HCT116 (cell line): ENCODE measurements around the gene SBF2. TPM values are rescaled to one million over a fixed set of nuclear protein-coding genes. Genes with fewer than 3 reads are reported as not detected.

Experiments used
- ATAC-seq: fragments of 200-7000 bp; cut with Tn5 transposase; 2 replicates; pipeline ENCODE4 v1.9.1; 2020; ENCODE audit warnings: mild to moderate bottlenecking, moderate library complexity
- BruUV-seq: library from RNA; stranded (reverse); fragments of 400-500 nt; replicated peaks from 2 replicates; lab custom pipeline; 2021; lab: Mats Ljungman, UMichigan
- CTCF ChIA-PET: fragments of 300-600 bp; sonication (Branson Sonifier 250); formaldehyde crosslinking; loops from one replicate; lab custom pipeline; 2021; ENCODE audit warnings: antibody characterized with exemption; lab: Charles Lee
- POLR2A ChIA-PET: fragments of 300-600, 350-600 bp; sonication (Branson Sonifier 250); formaldehyde crosslinking; loops from one replicate; lab custom pipeline; 2021; ENCODE audit warnings: antibody characterized with exemption; lab: Charles Lee
- RAD21 ChIA-PET, 2 experiments: fragments of 300-600 bp; sonication (Branson Sonifier 250); formaldehyde crosslinking; loops; one replicate each; lab custom pipeline; 2023; ENCODE audit warnings: low total read pairs in 2 of 2; ENCODE audit not compliant: uncharacterized antibody in 2 of 2, unreplicated experiment in 2 of 2, low non-redundant PET in 1 of 2; lab: Charles Lee
- DNase-seq: peaks from one replicate; pipeline ENCODE4 v3.0.0-alpha.2; 2010; ENCODE audit warnings: low read depth, low spot score
- H2AFZ ChIP-seq: fragments of 200-600 bp; shearing (Covaris generic), sonication (generic); 2 replicates; pipeline ENCODE4 v1.6.1; 2017; ENCODE audit warnings: low read depth, mixed run types, mixed read lengths, antibody characterized with exemption, low read length; ENCODE audit not compliant: poor library complexity, severe bottlenecking
- H3K27ac ChIP-seq: 2 replicates; pipeline ENCODE4 v1.5.1; 2012; ENCODE audit warnings: low read depth, low read length
- H3K27me3 ChIP-seq: fragments of 200-600 bp; sonication (generic); 2 replicates; pipeline ENCODE4 v1.6.1; 2016; ENCODE audit warnings: mixed run types, low read length, mixed read lengths; ENCODE audit not compliant: insufficient read depth
- H3K36me3 ChIP-seq, 2 experiments: fragments of 200-500 bp in 1 of 2; fragments of 200-600 bp in 1 of 2; sonication (Bioruptor generic) in 1 of 2; sonication (generic) in 1 of 2; 2 replicates each; pipeline versions ENCODE4 v1.5.1 to v1.6.1; 2014 to 2016; ENCODE audit warnings: low read length in 2 of 2, inconsistent platforms in 1 of 2, mixed read lengths in 1 of 2, mixed run types in 1 of 2; ENCODE audit not compliant: insufficient read depth in 2 of 2, control insufficient read depth in 1 of 2
- H3K4me1 ChIP-seq, 2 experiments: fragments of 200-600 bp in 1 of 2; sonication (generic) in 1 of 2; 2 replicates each; pipeline versions ENCODE4 v1.5.1 to v1.6.1; 2012 to 2017; ENCODE audit warnings: low read length in 2 of 2, inconsistent platforms in 1 of 2, mild to moderate bottlenecking in 1 of 2, mixed read lengths in 1 of 2, mixed run types in 1 of 2, moderate library complexity in 1 of 2; ENCODE audit not compliant: insufficient read depth in 2 of 2, control insufficient read depth in 1 of 2
- H3K4me2 ChIP-seq: fragments of 200-600 bp; sonication (generic); 2 replicates; pipeline ENCODE4 v1.6.1; 2017; ENCODE audit warnings: mixed run types, low read length, mixed read lengths
- H3K4me3 ChIP-seq, 2 experiments: fragments of 200-600 bp in 1 of 2; sonication (generic) in 1 of 2; replicated peaks in 1 of 2; 2 replicates each; pipeline ENCODE4 v1.5.1; 2011 to 2016; ENCODE audit warnings: low read length in 2 of 2, control low read depth in 1 of 2, low read depth in 1 of 2, mild to moderate bottlenecking in 1 of 2, mixed read lengths in 1 of 2, mixed run types in 1 of 2
- H3K79me2 ChIP-seq: fragments of 200-600 bp; sonication (generic); 2 replicates; pipeline ENCODE4 v1.6.1; 2017; ENCODE audit warnings: mild to moderate bottlenecking, mixed run types, low read length, moderate library complexity, mixed read lengths; ENCODE audit not compliant: insufficient read depth
- H3K9ac ChIP-seq: fragments of 200-600 bp; sonication (generic); 2 replicates; pipeline ENCODE4 v1.6.1; 2016; ENCODE audit warnings: low read length, mixed read lengths
- H3K9me2 ChIP-seq: fragments of 200-600 bp; sonication (generic), shearing (Covaris generic); 2 replicates; pipeline ENCODE4 v1.6.1; 2017; ENCODE audit warnings: mixed run types, mild to moderate bottlenecking, moderate library complexity; ENCODE audit not compliant: insufficient read depth
- H3K9me3 ChIP-seq, 2 experiments: fragments of 200-500 bp in 1 of 2; fragments of 200-600 bp in 1 of 2; sonication (Bioruptor generic) in 1 of 2; sonication (generic) in 1 of 2; 2 replicates each; pipeline ENCODE4 v1.6.1; 2014 to 2017; ENCODE audit warnings: low read length in 2 of 2, mixed read lengths in 2 of 2, inconsistent platforms in 1 of 2, low read depth in 1 of 2, mild to moderate bottlenecking in 1 of 2, mixed run types in 1 of 2, moderate library complexity in 1 of 2; ENCODE audit not compliant: control insufficient read depth in 1 of 2, insufficient read depth in 1 of 2
- H4K20me1 ChIP-seq: fragments of 200-600 bp; sonication (generic), shearing (Covaris generic); 2 replicates; pipeline ENCODE4 v1.6.1; 2017; ENCODE audit warnings: mixed run types, mild to moderate bottlenecking, moderate library complexity; ENCODE audit not compliant: insufficient read depth
- CBX3 ChIP-seq: IDR thresholded peaks from 2 replicates; pipeline ENCODE4 v1.6.1; 2012; ENCODE audit warnings: low read depth
- CEBPB ChIP-seq: IDR thresholded peaks from 2 replicates; pipeline ENCODE4 v1.6.1; 2012; ENCODE audit warnings: low read depth
- EGR1 ChIP-seq: IDR thresholded peaks from 2 replicates; pipeline ENCODE4 v1.6.1; 2012; ENCODE audit warnings: low read depth
- ELF1 ChIP-seq: IDR thresholded peaks from 2 replicates; pipeline ENCODE4 v1.6.1; 2012; ENCODE audit warnings: low read depth, borderline replicate concordance
- EZH2phosphoT487 ChIP-seq: fragments of 200-600 bp; IDR thresholded peaks from 2 replicates; pipeline ENCODE4 v1.6.1; 2018; ENCODE audit warnings: antibody characterized with exemption, borderline replicate concordance
- FOSL1 ChIP-seq: IDR thresholded peaks from 2 replicates; pipeline ENCODE4 v1.6.1; 2012; ENCODE audit warnings: low read depth
- POLR2AphosphoS5 ChIP-seq: IDR thresholded peaks from 2 replicates; pipeline ENCODE4 v1.6.1; 2011; ENCODE audit warnings: mild to moderate bottlenecking, low read depth, low read length, moderate library complexity
- RAD21 ChIP-seq: IDR thresholded peaks from 2 replicates; pipeline ENCODE4 v1.6.1; 2012; ENCODE audit warnings: low read depth, mild to moderate bottlenecking
- SRF ChIP-seq: IDR thresholded peaks from 2 replicates; pipeline ENCODE4 v1.6.1; 2012; ENCODE audit warnings: low read depth
- intact Hi-C: fragments of 100-400 bp; cut with micrococcal nuclease; formaldehyde crosslinking; loops from 2 replicates; pipeline ENCODE4 v1.10.0; 2022
- total RNA-seq: library from RNA; stranded (reverse); gene quantifications from one replicate; pipeline ENCODE4 v1.2.1, GENCODE V29; 2021; ENCODE audit not compliant: unreplicated experiment
- TF ChIP-seq, protein P1 (sequence below): IDR thresholded peaks from 2 replicates; pipeline ENCODE4 v1.6.1; 2011; ENCODE audit warnings: mild to moderate bottlenecking, low read length, moderate library complexity; ENCODE audit not compliant: insufficient replicate concordance; ENCODE audit errors: extremely low read depth
- TF ChIP-seq, protein P2 (sequence below): IDR thresholded peaks from 2 replicates; pipeline ENCODE4 v1.6.1; 2012
- TF ChIP-seq, protein P3 (sequence below): IDR thresholded peaks from 2 replicates; pipeline ENCODE4 v1.6.1; 2012

SBF2 gene
- total RNA-seq, 1 experiment from 2014 or later = 35.0 TPM

DNA sequence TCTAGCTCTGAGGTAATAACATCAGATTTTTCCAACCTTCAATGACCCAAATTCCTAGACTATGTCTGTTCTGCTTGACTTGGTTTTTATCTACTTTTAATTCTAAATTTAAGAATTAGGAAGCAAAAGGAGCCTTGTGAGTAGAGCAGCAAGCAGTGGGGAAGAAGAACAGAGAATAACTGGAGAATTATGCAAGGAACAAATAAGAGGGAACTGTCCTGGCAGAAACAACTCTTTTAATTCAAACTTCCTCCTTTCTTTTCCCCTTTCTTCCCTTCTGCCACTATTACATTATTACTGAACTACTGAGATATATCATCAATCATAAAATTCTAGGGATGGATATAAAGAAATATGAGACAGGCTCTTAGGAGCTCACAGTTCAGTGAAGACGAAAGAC, 276.1 kb downstream of the SBF2 start:
- Histone ChIP-seq H3K27me3 (no peaks in the 10 kb centered on the region), H3K4me1 (peaks cover 0 to 2% of the 10 kb centered on the region in 2 experiments; a peak in 1 of 4 replicates), H3K27ac (no peak overlapping the region), H3K9me3 (0 out of 4 replicates have a peak, but pooled peaks cover 0 to 4% of the 10 kb centered on the region in 2 experiments), H4K20me1 (no peaks in the 10 kb centered on the region), H2AFZ (no peak overlapping the region), H3K36me3 (no peaks in the 10 kb centered on the region), H3K79me2 (no peaks in the 10 kb centered on the region), H3K4me2 (no peak overlapping the region), H3K9ac (no peak overlapping the region), H3K4me3 (no peak overlapping the region), H3K9me2 (no peaks in the 10 kb centered on the region)
- ATAC-seq (no peak), DNase-seq (no peak)
- RAD21 ChIA-PET = no interaction called here
- POLR2A ChIA-PET = interaction anchor here (2.0 kb wide), 1 partner anchor 287 kb away, joined by 5 read pairs; the partner anchor contains the start of gene ADM
- CTCF ChIA-PET = no interaction called here
- intact Hi-C loops = no loop called here
- BruUV-seq = no TSS peak
- TF ChIP-seq, protein P1, sequence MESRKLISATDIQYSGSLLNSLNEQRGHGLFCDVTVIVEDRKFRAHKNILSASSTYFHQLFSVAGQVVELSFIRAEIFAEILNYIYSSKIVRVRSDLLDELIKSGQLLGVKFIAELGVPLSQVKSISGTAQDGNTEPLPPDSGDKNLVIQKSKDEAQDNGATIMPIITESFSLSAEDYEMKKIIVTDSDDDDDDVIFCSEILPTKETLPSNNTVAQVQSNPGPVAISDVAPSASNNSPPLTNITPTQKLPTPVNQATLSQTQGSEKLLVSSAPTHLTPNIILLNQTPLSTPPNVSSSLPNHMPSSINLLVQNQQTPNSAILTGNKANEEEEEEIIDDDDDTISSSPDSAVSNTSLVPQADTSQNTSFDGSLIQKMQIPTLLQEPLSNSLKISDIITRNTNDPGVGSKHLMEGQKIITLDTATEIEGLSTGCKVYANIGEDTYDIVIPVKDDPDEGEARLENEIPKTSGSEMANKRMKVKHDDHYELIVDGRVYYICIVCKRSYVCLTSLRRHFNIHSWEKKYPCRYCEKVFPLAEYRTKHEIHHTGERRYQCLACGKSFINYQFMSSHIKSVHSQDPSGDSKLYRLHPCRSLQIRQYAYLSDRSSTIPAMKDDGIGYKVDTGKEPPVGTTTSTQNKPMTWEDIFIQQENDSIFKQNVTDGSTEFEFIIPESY = no peak
- TF ChIP-seq RAD21 (no peak), CEBPB (no peak), SRF (no peak), ELF1 (no peak), EGR1 (no peak), EZH2phosphoT487 (no peak)
- TF ChIP-seq, protein P2, sequence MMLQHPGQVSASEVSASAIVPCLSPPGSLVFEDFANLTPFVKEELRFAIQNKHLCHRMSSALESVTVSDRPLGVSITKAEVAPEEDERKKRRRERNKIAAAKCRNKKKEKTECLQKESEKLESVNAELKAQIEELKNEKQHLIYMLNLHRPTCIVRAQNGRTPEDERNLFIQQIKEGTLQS = no peak

DNA sequence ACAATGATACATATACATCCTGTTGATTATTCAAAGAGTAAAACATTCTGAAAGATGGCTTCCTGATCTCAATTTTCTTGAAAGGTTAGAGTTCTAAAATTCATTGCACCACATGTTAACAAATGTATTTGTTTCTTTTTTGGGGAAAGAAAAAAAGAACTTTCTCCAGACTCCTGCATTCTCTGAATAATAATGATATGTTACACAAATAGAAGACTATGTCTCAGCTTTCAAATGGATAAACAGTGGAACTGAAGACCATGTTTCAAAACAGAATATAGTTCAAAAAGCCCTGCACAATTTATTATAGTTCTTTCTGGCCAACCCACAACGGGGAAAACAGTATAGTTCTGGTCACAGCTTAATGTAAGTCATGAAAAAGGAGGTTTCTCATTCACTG, 277.0 kb downstream of the SBF2 start:
- Histone ChIP-seq H3K9ac (no peak overlapping the region), H3K36me3 (no peaks in the 10 kb centered on the region), H3K4me2 (no peak overlapping the region), H3K79me2 (no peaks in the 10 kb centered on the region), H2AFZ (no peak overlapping the region), H4K20me1 (no peaks in the 10 kb centered on the region), H3K4me1 (peaks cover 0 to 2% of the 10 kb centered on the region in 2 experiments; a peak in 1 of 4 replicates), H3K4me3 (no peak overlapping the region), H3K27me3 (no peaks in the 10 kb centered on the region), H3K27ac (no peak overlapping the region), H3K9me3 (0 out of 4 replicates have a peak, but pooled peaks cover 0 to 6% of the 10 kb centered on the region in 2 experiments), H3K9me2 (no peaks in the 10 kb centered on the region)
- TF ChIP-seq CBX3 (no peak), POLR2AphosphoS5 (no peak), FOSL1 (no peak)
- TF ChIP-seq, protein P3, sequence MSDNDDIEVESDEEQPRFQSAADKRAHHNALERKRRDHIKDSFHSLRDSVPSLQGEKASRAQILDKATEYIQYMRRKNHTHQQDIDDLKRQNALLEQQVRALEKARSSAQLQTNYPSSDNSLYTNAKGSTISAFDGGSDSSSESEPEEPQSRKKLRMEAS = no peak
- TF ChIP-seq, protein P1 = no peak
- intact Hi-C loops = no loop called here
- POLR2A ChIA-PET = no interaction called here
- DNase-seq (no peak), ATAC-seq (no peak)
- CTCF ChIA-PET = no interaction called here
- RAD21 ChIA-PET = no interaction called here
- no TSS peak for BruUV-seq
